CD4-positive, alpha-beta T cell treated with Interleukin-2 at 100 ng/mL for 4 hours (primary cell): Measurements from ENCODE around the gene MAGI1.

Source experiments
- DNase-seq: peaks from one replicate; pipeline ENCODE4 v3.0.0-alpha.2; 2020; ENCODE audit warnings: low spot score

MAGI1 gene

DNA sequence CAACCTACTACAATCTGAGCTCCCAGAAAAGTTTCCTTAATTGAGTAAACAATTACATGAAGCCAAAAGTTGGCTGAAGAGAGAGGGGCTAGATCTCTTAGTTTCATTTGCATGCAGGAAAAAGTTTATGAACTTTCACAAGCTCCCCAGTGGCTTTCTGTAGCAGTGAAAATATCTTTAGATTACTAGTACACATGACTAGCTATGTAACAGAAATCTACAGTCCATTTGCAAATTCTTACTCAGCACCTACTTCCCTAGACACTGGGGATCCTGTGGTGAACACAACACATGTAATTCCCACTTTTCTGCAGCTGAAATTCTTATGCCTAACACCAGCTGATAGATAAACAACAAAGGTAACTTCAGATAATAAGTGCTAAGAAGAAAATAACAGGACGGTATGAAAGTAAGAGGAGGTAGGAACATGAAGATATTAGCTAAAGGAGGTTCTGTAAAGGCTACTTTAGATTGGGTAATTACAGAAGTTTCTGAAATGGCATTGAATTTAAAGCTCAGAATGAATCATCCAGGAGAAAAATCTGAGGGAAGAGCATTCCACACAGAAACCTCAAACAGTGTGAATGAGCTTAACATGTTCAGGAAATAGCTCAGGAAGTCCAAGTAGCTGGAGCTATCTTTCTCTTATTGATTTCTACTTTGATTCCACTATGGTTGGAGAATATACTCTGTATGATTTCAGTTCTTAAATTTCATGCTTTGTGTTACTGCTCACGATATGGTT, 204.8 kb downstream of the MAGI1 start:
- DNase-seq, result no peak

DNA sequence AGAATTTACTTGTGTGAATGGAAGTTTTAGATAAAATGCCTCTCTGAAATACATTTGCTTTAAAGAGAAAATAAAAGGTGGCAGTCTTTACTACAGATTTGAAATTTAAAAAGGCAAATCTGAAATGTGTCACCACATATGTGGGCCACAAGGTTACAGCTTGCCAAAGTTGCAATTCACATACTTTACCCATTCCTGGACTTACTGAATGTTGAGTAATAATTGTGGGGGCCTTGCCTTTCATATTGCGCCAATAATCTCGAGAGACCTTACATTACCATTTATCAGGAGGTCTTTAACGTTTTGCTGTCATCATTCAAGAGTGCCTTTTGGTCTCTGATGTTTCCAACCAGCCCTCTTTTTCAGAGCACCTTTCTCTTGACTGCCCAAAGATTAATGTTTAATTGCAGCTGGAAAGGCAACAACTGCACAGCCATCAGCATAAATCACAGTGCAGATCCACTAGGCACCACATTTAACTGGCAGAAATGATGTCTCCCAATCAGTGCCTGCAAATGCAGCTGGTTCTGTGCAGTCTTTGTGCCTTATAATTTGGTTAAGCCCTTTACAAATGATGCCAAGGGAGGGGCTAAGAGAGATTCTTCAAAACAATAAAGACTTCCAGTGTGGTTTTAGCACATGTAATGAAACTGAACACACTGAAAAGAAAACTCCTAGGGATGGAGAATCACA, 206.8 kb downstream of the MAGI1 start:
- DNase-seq, result no peak

DNA sequence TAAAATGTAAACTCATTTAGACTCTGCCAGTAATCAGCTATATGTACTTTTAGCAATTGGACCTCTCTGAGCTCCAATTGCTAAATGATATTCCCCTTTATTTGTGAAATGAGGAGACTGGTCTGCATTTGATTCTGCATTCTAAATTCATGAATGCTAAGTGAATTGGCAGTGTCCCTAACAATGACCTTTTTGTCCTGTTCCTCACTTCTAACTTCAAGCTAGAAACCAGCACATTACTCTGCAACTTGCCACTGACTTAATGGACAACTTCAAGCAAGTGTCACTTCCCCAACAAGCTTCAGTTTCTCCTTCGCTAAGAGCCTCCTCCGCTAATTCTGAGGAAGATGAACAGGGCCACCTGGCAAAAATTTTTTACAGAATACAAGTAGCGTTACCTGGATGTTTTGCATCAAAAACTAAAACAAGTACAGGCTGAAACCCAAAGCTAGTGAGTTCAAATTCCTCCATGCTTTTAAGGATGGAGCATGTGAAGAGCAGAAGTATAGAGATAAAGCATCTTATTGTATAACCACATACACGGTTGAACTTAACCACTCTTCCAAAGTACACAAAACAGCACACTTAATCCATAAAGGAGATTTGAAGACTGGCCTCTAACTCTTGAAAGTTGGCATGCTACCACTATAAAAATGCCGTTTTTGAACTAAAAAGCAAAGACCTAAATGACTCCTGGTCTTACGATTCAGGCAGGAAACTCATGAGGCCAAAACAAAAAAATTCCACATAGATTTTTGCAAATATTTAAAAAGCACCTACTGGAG, 207.6 kb downstream of the MAGI1 start:
- DNase-seq, result no peak

DNA sequence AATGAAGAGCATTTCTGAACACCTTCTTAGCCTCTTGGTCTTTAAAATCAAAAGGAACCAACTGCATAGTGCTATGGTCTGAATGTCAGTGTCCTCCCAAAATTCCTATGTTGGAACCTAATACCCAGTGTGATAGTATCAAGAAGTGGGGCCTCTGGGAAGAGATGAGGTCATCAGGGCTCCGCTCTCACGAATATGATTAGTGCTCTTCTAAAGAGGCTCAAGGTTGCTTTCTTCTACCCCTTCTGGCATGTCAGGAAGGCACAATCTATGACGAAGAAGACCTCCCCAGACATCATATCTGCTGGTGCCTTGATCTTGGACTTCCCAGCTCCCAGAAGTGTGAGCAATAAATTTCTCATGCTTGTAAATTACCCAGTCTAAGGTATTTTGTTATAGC, 209.5 kb downstream of the MAGI1 start:
- DNase-seq, result no peak

DNA sequence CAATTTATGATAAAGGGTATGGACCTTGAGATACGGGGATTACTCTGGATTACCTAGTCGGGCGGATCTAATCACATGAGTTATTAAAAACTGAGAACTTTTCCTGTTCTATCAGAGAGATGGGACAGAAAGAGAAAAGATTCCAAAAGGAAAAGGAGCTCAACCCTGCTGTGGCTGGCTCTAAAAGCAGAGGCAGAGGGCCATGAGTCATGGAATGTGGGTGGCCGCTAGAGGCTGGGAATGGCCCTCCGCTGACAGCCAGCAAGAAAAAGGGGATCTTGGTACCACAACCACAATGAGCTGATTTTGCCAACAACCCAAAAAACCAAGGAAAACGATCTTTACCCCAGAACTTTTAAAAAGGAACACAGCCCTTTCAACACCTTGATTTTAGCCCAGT, 210.0 kb downstream of the MAGI1 start:
- DNase-seq, result no peak

DNA sequence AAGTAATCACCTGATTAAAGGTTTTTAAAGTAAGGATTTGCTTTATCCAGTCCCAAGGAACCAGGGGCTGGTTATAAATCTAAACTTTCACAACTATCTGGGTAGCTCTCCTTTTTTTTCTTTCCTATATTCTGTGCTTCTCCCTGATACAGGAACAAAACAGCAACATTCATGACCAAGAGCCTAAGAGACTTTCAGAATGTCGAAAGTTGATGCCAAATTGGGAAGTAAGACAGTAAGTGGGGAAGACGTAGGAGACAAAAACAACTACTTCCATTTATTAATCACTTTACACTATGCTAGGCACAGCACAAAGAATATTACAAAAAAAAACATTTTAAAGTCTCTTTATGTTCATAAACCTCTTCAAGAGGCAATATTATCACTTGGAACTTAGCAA, 211.6 kb downstream of the MAGI1 start:
- DNase-seq, result no peak

DNA sequence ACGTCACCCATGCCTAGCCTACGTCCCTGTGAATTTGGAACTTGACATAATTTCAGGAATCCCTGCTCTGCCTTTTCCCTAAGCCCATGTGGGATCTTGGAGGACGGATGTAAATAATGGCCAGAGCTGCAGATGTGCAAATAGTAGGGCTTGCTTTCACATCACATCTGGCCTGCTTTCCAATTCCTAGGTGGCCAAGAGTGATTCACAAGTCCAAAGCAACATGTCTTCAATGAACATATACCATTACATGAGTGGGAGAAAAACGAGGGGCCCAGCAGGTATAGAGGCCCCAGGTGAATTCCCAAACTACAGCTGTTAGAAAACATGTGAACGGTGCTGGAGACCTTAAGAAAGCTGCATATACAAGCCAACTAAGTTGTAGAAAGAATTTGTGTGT, 214.6 kb downstream of the MAGI1 start:
- no peak for DNase-seq

DNA sequence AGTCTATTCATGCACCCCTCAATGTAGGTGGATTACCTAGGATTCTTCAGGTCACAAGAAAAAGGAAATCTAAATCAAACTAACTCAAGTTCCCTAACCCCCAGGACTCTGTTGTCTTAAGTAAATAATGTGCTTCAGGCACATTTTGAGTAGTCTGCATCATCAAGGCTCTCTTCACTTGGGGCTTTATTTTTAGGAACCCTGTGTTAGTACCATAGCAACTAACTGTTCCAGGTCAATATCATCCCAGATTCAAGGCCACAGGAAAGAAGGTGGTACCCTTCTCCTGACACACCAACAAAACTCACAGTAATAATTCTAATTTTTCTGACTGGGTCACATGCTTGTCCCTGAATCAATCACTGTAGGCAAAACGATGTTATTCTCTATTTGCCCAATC, 218.1 kb downstream of the MAGI1 start:
- no peak for DNase-seq

DNA sequence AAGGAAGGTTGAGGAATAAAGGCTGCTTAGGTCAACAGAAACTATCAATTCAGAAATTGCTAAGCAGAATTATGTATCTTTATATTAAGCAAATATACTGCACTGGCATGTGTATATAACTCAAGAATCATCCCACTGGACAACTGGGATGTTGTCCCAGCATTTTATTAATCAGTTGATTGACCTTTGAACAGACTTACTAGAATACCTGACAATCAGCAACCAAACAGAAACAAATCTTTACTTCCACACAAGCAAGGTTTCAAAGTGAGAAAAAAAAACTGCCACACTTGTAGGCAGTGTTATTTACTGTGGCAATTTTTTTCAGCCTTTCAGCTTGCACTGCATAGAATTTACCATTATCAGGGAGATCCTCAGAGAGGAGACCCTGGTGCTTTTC, 218.8 kb downstream of the MAGI1 start:
- no peak for DNase-seq

DNA sequence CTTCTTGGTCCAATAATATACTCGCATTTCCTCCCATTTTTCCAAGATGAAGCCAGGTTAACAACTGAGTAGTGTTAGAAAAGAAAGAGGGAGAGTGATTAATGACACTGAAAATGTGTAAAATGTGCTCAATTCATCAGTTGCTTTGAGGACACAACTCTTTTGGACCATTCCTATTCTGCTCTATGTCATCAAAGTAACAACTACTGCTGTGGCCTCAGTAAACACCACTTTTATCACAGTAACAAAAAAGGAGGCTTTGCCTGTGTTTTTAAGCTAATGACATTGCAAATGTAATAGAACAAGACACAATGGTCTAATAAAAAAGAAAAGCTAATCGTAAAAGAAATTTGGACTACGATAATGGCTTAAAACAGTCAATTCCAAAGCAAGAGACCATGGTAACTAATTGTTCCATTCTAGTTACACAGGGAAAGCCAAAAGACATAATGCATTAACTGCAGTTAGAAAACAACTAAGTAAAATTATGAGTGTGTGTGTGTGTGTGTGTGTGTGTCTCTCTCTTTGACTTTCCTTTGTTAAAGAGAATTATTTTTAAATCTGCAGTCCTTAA, 221.1 kb downstream of the MAGI1 start:
- DNase-seq, result no peak

DNA sequence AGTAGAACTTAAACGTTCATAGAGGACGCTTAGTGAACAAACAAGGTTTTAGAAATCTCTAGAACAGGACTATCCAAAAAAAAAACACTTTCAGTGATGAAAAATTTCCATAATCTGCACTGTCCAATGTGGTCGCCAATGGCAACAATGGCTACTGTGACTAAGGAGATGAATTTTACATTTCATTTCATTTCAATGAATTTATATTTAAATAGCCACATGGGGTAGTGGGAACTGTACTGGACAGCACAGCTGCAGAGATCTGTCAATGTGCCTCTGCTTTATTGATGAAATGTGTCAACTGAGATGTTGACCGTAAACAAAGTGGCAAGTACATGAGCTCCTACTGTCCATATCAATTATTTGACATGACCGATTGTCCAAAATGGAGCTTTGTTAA, 222.5 kb downstream of the MAGI1 start:
- no peak for DNase-seq

DNA sequence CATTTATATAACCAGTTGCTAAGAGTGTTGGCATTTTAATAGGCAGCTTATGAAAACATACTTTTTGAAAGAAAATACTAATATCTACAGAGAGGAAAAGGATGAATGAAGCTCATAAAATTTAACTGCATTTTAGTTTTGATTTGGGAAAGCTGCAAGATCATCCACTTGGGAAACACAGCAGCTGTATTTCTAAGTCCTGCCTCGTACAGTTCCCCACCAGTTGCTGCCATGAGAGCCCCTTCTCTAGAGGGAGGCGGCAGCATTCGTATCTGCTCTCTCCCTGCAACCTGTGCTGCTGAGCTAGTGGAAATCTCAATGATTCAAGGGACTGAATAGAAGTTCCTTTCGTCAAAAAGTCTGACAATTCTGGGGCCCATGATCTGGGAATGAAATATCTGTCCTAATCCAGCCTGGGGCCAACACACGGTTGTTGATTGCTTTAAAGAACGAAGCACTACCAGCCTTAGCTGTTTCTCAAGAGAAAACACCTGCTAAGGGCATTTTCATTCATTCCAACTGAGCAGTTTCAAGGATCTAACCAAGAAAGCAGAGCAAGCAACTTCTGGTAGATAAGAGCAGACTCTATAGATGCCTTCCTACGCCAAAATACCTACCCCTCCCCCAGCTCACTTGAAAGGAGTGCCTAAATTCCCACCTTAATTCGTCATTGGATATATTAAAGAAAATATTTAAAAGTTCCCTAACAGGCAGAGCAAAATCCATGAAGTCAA, 223.7 kb downstream of the MAGI1 start:
- DNase-seq, result no peak

DNA sequence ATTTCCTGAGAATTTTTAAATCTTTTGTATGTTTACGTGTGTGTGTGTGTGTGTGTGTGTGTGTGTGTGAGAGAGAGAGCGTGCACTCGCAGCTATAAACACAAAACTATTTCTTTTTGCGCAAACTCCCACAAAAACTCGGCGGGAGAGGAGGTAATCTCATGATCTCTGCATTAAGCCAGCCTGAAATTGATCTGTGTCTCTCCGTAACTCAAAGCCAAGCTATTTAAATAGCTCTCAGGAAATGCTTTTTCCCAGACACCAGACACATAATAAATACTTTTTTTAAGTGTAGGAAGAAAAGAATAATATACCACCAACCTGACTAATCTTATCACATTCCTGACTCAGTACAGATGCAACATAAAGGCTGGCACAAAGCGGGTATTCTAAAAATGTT, 226.8 kb downstream of the MAGI1 start:
- no peak for DNase-seq

DNA sequence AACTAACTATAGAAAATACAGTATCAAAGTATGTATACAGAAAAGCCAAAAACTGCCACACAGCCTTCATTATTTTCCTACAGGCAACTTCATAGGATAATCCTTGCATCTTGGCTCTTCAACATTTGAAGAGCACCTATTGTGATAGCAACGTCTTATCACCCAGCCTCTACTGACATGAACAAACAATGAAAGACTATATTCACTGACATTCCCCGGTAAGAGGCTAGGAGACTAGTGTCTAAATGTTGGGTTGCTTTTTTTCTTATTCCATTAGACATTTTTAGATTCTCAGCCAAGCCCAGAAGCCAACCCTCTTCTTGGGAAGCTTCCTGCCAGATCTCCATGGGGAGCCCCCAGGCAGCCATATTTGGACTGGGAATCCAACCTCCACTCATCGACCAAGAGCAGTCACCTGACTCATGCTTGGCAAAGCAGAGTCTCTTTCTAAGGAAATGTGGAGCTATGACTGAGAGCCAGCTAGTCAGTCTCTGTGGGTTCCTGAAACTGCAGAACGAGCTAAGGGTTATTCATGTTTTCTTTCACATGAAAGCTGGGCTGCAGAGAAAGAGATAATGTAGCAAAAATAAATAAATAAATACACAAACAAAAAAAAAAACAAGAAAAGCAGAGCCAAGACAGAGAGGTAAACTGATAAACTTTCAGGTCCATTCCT, 227.5 kb downstream of the MAGI1 start:
- DNase-seq, result no peak

DNA sequence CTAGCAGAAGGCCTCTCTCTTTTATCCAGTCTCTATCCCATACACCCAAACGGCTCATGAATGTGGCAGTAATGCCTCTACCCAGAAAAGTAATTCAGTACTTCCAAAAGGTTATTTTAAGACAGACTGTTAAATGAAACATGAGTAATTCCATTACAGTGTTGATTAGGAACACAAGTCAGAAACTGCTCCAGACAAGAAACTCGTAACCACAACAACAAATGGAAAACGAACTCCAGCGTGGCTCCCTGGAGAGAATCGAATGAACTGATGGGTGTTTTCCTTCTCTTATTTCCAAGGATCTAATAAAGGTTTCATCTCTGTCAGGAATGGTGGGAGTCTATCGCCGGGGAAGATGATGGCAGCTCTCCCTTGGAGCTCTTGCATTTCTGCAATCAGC, 228.4 kb downstream of the MAGI1 start:
- no peak for DNase-seq

DNA sequence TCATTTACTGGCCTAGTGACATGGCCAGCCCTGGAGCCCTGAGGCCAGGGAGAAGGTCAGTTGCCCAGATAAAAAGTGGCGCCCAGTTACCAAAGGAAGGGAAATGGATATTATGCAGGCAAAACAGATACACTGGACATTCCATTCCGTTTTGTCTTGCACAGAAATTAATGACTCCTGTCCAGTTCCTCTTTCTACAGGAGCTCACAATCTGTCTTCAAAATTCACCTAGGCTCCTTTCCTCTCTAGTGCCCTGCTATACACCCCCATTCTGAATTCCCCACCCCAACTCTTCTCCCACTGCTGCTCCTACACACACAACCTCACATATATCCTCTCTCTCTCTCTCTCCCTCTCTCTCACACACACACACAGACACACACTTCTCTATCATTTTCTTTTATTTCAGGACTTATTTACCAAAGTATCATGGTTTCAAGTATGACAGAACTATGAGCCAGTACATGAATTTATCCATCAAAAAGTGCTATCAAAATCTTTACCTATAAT, 229.0 kb downstream of the MAGI1 start:
- DNase-seq, result no peak

DNA sequence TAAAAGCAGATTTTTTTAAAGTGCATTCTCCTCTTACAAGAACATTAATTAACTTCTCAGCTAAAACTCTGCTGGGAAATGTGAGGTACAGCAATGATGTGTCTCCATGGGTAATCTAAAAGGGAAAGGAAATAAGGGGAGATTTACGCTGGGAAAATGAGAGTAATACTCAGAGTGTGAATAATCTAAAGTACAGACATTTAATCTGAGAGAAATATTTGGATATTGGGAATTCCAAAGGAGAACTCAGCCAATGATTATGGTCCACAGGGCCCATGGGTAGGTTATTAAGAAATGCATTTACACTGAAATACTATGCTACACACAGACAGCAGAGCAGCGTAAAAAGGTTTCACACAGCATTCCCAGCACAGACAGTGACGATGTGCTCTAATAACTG, 229.9 kb downstream of the MAGI1 start:
- no peak for DNase-seq

DNA sequence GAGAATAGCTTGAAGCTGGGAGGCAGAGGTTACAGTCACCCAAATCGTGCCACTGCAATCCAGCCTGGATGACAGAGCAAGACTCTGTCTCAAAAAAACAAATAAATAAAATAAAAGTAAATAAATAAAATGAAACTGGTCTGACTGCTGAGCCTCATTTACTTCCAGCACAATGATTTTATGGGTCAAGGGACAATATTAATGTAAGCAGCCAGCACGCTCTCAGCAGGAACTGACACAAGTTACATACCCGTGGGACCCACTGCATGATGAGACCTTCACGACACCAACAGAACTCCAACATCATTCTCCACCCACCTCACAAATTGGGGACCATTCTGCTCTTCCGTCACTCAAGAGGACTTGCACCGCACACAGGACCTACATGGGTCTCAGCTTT, 230.3 kb downstream of the MAGI1 start:
- no peak for DNase-seq

DNA sequence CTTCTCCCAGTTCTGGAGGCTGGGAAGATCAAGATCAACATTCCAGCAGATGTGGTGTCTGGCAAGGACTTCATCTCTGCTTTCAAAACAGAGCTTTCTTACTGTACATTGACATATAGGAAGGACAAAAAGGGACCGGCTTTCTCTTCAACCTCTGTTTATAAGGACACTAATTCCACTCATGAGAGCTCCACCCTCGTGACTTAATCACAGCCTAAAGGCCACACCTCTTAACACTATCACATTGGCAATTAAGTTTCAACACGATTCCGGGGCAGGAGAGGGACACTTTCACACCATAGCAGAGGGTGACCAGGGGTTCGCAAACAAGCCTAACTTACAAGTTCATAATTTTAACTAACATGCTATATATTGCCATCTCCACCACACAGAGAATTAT, 231.5 kb downstream of the MAGI1 start:
- DNase-seq, result no peak

DNA sequence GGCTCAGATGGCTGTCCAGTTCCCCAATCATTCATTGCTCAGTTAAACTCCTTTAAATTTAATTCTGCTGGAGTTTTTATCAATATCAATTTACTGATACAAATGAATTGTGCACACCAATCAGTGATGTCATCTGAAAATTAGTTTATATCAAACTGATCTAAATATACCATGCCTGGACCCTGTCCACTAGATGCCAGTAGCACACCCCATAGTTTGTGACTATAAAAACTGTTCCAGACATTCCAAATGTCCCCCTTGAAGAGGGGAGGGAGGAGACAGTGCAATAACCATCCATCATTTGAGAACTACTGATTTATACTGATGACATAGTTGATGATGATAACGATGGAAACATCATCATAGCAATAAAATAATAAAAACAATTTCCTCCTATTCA, 232.1 kb downstream of the MAGI1 start:
- no peak for DNase-seq

DNA sequence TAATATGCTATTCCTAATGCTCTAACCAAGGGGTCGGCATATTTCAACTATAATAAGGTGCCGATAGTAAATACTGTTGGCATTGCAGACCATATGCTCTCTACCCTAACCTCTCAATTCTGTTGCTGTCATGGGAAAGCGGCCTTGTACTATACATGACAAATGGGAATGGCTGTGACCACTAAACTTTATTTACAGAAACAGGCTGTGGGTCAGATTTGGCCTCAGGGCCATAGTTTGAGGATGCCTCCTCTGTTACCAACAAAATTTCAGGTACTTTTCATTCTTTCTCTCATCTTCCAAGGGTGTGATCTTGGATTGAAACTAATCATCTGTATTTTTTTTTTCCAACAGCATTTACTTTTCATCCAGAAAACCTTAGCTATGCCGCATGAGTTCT, 242.0 kb downstream of the MAGI1 start:
- no peak for DNase-seq
